Right hindlimb (tissue), 1 donor: ENCODE measurements around the gene TRIM59.
"Not testable (repeated sequence)": the region's sequence is repeated elsewhere in the genome, so short reads cannot be mapped to it uniquely, and the experiment has no call there.

Source experiments
- DNase-seq: peaks from one replicate; pipeline ENCODE4 v3.0.0-alpha.2; 2018

The TRIM59 gene

DNA sequence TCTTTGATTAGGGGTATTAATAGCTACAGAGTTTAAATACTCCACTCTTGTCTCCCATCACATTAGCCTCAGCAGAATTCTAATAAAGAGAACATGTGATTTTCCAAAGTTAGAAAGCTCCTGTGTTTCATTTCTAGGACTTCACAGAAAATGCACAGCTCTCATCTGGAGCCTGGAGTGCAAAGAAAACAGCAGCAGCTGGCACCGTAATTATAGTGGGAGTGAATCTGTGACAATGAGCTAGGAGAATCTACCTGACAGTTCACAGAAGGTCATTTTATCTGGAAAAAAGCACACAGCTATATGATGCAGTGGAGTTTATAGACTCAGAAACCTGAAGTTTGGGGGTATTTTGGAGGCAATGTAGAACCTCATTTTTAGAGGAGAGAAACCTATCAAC lies 5.4 kb upstream of the TRIM59 start:
- DNase-seq, result no peak

GRCh38 chr3:160452251-160452650 lies 2.7 kb upstream of the TRIM59 start:
- DNase-seq, result not testable (repeated sequence)

DNA sequence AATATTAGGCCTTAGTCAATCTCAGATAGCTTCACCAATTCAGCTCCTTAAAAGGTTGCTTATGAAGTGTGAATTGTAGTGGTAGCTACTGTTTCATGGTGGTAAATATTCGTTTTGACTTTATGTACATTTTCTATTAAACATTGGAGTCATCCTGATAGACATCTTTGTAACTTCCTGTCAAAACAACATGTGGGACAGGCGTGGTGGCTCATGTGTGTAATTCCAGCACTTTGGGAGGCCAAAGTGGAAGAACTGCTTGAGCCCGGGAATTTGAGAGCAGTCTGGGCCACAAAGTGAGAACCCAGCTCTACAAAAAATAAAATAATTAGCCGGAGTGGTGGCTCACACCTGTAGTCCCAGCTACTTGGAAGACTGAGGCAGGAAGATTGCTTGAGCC lies 2.0 kb upstream of the TRIM59 start:
- no peak for DNase-seq

DNA sequence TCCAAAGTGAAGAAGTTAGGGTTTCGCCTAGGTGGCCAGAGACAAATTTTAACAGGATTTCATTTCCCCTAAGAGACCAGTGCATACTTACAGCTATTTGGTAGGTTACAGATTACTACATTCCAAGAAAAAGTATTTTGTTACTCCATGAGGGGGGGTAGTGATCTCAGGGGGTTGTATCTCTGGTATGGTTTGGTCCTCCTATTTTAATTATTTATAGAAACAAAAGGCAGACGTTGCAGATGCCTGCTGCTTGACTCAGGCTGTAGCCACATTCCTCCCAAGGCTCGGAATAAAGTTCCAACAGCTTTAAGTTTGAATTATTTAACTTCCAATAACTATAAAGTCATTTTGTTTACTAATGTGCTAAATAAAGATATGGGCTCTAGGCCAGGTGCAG lies 1.3 kb upstream of the TRIM59 start:
- no peak for DNase-seq

GRCh38 chr3:160448845-160449635 lies 546 bp downstream of the TRIM59 start:
- no peak for DNase-seq

GRCh38 chr3:160447544-160447943 lies 2.0 kb downstream of the TRIM59 start:
- no peak for DNase-seq

GRCh38 chr3:160446522-160447056 lies 3.0 kb downstream of the TRIM59 start:
- no peak for DNase-seq

GRCh38 chr3:160445854-160446253 lies 3.7 kb downstream of the TRIM59 start:
- DNase-seq, result no peak

GRCh38 chr3:160444411-160444810 lies 5.2 kb downstream of the TRIM59 start:
- DNase-seq, result no peak

DNA sequence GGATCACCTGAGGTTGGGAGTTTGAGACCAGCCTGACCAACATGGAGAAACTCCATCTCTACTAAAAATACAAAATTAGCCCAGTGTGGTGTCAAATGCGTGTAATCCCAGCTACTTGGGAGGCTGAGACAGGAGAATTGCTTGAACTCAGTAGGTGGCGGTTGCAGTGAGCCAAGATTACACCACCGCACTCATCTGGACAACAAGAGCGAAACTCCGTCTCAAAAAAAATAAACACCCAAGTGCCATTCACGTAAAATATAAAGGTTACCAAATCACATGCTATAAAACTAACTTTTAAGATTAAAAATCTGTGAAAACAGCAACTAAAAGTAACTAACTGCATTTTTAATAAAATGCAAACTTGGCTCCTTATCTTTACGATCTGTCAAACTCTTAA lies 8.9 kb downstream of the TRIM59 start:
- DNase-seq, result no peak

- no peak for DNase-seq
Observed at GRCh38 chr3:160437083-160437455, 12.5 kb downstream of the TRIM59 start.

DNA sequence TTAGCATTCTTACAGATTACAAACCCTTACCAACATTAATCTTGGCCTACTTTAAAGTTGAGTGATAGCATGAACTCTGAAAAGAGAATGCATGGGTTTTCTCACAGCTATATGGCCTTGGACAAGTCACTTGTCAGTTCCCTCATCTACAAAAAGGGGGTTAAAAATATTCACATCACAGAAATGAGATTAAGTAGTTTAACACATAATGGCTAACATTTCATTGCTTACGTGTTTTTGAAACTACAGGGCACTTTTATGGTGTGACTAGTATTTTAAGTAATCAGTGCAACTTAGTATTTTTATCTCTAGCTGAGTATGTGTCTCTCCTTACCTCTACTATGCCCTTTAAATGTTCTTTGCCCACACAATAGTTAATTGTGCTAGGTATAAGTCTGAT lies 13.8 kb downstream of the TRIM59 start:
- DNase-seq, result no peak

GRCh38 chr3:160435095-160435494 lies 14.5 kb downstream of the TRIM59 start:
- no peak for DNase-seq

DNA sequence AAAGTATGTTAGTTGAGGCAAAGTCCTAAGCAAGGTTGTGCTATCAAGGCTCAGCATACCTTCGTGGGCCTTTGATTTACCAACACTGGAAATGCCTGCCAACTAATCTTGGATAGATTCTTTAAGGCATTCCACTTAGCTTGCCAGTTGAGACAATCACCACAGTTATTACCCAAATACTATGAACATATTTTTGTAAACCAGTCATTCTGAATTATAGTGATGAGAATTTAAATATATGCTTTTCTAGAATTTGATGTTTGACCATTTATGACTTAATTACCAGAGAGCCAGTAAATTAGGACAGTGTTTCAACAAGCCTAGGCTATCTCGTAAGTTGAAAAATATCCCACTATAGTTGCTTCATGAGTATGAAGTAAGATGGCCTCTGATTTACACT lies 15.5 kb downstream of the TRIM59 start:
- DNase-seq, result no peak

DNA sequence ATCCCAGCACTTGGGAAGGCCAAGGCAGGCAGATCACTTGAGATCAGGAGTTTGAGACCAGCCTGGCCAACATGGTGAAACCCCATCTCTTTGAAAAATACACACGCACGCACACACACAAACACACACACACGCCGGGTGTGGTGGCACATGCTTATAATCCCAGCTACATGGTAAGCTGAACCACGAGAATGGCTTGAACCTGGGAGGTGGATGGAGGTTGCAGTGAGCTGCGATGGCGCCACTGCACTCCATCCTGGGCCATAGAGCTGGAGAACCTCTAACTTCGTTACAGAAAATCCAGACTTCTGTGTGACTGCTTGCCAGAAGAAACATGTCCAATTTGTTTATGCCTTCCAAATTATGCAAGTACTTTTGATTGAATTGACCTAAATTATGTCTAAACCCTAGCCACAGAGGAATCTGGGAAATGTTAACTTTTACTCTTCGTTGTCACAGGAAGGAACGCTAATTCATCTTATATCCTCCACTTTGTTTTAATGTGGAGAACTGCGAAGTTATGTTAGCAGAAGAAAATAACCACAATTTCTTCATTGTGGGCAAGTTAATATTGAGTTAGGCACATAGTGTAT lies 21.7 kb downstream of the TRIM59 start:
- no peak for DNase-seq

GRCh38 chr3:160417311-160417710 lies 32.3 kb downstream of the TRIM59 start:
- DNase-seq, result no peak

DNA sequence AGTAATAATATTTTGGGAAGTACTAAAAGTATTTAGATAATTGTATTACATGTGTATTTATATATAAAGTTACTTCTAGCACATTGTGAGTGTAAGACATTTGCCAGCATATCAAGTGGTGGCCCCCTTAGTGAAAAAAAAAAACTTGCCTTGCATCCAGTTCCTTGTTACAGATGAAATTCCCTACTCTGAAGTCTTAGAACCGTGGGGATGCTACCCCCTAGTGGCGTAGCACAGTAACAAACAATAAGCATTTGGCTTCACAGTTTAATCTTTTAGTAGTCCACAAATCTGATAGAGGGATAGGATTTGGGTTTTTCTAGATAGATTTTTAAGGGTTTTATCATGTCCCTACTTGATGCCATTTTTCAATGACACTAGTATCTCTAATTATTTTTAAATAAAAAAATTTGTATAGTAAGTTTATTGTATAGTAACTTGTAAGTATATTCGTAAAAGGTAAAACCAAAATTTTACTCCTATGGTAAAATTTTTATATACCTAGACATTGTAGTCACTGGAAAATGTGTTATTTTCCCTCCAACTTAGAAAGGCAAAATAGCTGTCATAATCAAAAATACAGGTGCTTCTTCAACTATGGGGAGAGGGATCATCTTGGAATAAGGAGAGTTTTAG lies 35.9 kb downstream of the TRIM59 start:
- peak; percentile 73 for DNase-seq

GRCh38 chr3:160412477-160412876 lies 37.1 kb downstream of the TRIM59 start:
- DNase-seq, result no peak

DNA sequence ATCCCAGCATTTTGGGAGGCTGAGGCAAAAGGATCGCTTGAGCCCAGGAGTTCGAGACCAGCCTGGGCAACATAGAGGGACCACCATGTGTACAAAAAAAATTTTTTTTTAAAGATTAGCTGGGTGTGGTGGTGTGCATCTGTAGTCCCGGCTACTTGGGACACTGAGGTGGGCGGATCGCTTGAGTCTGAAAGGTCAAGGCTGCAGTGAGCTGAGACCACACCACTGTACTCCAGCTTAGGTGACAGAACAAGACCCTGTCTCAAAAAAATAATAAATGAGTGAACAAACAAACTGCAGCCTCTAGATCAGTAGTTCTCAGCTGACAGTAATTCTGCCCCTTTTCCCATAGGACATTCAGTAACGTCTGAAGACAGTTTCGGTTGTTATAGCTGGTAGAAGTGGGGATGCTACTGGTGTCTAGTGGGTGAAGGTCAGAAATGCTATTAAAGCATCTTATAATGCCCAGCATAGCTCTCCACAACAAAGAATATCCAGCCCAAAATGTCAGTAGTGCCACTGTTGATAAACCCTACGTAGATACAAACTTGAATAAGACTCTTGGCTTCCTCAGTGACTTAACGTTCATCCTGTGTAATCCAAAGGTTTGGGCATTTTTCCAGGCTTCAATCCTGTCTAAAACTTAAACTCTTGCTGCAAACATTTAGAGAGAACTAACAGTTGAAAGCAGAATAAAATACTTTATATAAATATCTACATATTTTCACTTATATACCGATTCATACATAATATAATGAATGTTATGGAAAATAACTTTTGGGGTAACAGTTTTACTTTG lies 39.6 kb downstream of the TRIM59 start:
- DNase-seq, result no peak

DNA sequence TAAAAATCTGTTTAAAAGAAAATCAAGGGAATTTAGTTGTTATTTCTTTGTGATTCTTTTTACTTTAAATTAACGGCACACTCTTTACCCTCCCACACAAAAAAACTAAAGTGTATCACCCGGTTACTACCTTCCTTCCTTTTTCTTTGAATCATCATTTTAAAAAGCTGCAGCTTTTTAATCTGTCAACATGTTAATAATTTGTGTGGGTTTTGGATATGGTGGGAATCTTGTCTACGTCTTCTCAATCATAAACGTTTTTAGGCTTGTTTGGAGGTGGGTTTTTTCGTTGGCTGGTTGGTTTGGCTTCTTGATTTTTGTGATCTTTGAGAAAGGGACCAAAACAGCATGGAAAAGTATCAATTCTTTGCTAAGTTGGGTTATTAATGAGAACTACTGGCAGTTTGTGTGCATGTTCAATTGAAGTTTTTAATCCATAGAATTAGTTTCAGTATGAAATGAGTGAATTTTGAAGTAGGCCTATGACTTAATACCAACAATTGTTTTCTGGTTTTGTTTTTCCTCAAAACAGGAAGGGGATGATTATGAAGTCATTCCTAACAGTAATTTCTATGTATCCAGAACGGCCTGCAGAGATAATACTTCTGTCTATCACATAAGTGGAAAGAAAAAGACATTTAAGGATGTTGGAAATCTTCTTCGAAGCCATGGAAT lies 45.7 kb downstream of the TRIM59 start:
- DNase-seq, result no peak

GRCh38 chr3:160403028-160403545 lies 46.5 kb downstream of the TRIM59 start:
- no peak for DNase-seq
